HepG2 (cell line): ENCODE results near the gene KCNH8. TPM values are rescaled to one million over a fixed set of nuclear protein-coding genes. Genes with fewer than 3 reads are reported as not detected.

Source experiments
- ATAC-seq: fragments of 200-7000 bp; cut with Tn5 transposase; 3 replicates; pipeline ENCODE4 v1.9.1; 2020; ENCODE audit warnings: mild to moderate bottlenecking, moderate library complexity
- BruUV-seq: library from RNA; stranded (reverse); fragments of 400-500 nt; replicated peaks from 2 replicates; lab custom pipeline; 2021; lab: Mats Ljungman, UMichigan
- CTCF ChIA-PET: fragments of 300-600 bp; formaldehyde crosslinking; extraction: SDS; loops from one replicate; lab custom pipeline; 2021; ENCODE audit warnings: low total read pairs, inconsistent platforms, low intra/inter-chr PET ratio; lab: Yijun Ruan, JAX
- POLR2A ChIA-PET: fragments of 350-600 bp; sonication (Branson Sonifier 250); formaldehyde crosslinking; loops from one replicate; lab custom pipeline; 2020; ENCODE audit warnings: antibody characterized with exemption, inconsistent platforms; lab: Yijun Ruan, JAX
- DNase-seq: peaks from one replicate; pipeline ENCODE4 v3.0.0-alpha.2; 2015; ENCODE audit warnings: low spot score
- FAIRE-seq: peaks from 3 replicates; lab custom pipeline; 2011; peaks lifted over from hg19 to GRCh38; lab: Jason Lieb, UNC
- H2AFZ ChIP-seq: one replicate; pipeline ENCODE4 v1.6.1; 2011; ENCODE audit warnings: low read length, inconsistent platforms
- H3K27ac ChIP-seq: fragments of 300-600 bp; 3 replicates; pipeline ENCODE4 v1.8.0; 2011; ENCODE audit warnings: mixed run types, mild to moderate bottlenecking, mixed read lengths, low read length, inconsistent platforms; ENCODE audit not compliant: insufficient read depth; ENCODE audit errors: extremely low read length
- H3K27me3 ChIP-seq, 2 experiments: fragments of 200-600 bp in 1 of 2; 2 replicates in 1 of 2; 3 replicates in 1 of 2; pipeline versions ENCODE4 v1.6.0 to v1.8.0; 2011; ENCODE audit warnings: low read length in 2 of 2, mild to moderate bottlenecking in 2 of 2, moderate library complexity in 2 of 2, inconsistent platforms in 1 of 2; ENCODE audit not compliant: insufficient read depth in 2 of 2, control insufficient read depth in 1 of 2
- H3K36me3 ChIP-seq, 2 experiments: fragments of 200-600 bp in 1 of 2; replicated peaks in 1 of 2; 2 replicates in 1 of 2; 3 replicates in 1 of 2; pipeline versions ENCODE4 v1.5.1 to v1.8.0; 2011; ENCODE audit warnings: low read length in 2 of 2, inconsistent platforms in 1 of 2; ENCODE audit not compliant: insufficient read depth in 2 of 2, control insufficient read depth in 1 of 2
- H3K4me1 ChIP-seq: 2 replicates; pipeline ENCODE4 v1.5.1; 2012; ENCODE audit warnings: low read length, inconsistent platforms; ENCODE audit not compliant: insufficient read depth
- H3K4me2 ChIP-seq: 2 replicates; pipeline ENCODE4 v1.6.0; 2011; ENCODE audit warnings: low read depth, low read length, inconsistent platforms
- H3K4me3 ChIP-seq, 3 experiments: fragments of 200-600 bp in 1 of 3; sonication (generic), shearing (Covaris generic) in 1 of 3; replicated peaks in 1 of 3; 2 replicates each; pipeline ENCODE4 v1.5.1; 2011 to 2016; ENCODE audit warnings: low read length in 3 of 3, inconsistent platforms in 2 of 3, low read depth in 2 of 3, mild to moderate bottlenecking in 2 of 3, control low read depth in 1 of 3, mixed read lengths in 1 of 3; ENCODE audit not compliant: insufficient read depth in 1 of 3
- H3K79me2 ChIP-seq: one replicate; pipeline ENCODE4 v1.6.1; 2011; ENCODE audit warnings: low read length, inconsistent platforms; ENCODE audit not compliant: insufficient read depth
- H3K9ac ChIP-seq: 2 replicates; pipeline ENCODE4 v1.6.0; 2011; ENCODE audit warnings: mild to moderate bottlenecking, low read depth, low read length, inconsistent platforms; ENCODE audit not compliant: insufficient read depth
- H3K9me3 ChIP-seq: 2 replicates; pipeline ENCODE4 v1.5.1; 2012; ENCODE audit warnings: mild to moderate bottlenecking, low read length
- H4K20me1 ChIP-seq: 2 replicates; pipeline ENCODE4 v1.6.0; 2011; ENCODE audit warnings: inconsistent platforms, mild to moderate bottlenecking, low read length, moderate library complexity; ENCODE audit not compliant: insufficient read depth
- EED ChIP-seq: sonication (generic); formaldehyde crosslinking; IDR thresholded peaks from 2 replicates; pipeline ENCODE4 v1.5.0; 2020; ENCODE audit warnings: mild to moderate bottlenecking, missing genetic modification reagents
- MAFF ChIP-seq: IDR thresholded peaks from 2 replicates; pipeline ENCODE4 v1.6.1; 2011; ENCODE audit warnings: low read depth, low read length, improper control_type of control experiment
- MAFK ChIP-seq, 2 experiments: IDR thresholded peaks in 1 of 2; conservative IDR thresholded peaks in 1 of 2; 2 replicates each; pipeline ENCODE4 v1.6.1; 2011; ENCODE audit warnings: improper control_type of control experiment in 2 of 2, low read length in 2 of 2
- ZNF33B ChIP-seq: sonication (generic); formaldehyde crosslinking; IDR thresholded peaks from 2 replicates; pipeline ENCODE4 v1.5.1; 2020; ENCODE audit warnings: mild to moderate bottlenecking, missing genetic modification reagents
- ZNF512 ChIP-seq: sonication (generic); formaldehyde crosslinking; IDR thresholded peaks from 2 replicates; pipeline ENCODE4 v1.4.0; 2020; ENCODE audit warnings: mild to moderate bottlenecking, missing genetic modification reagents
- WGBS: methylation state at CpG from one replicate; pipeline ENCODE4 v1.1.6; 2017; ENCODE audit warnings: low lambda C conversion rate; 5-methylcytosine and 5-hydroxymethylcytosine counted together
- in situ Hi-C: cut with HindIII; loops from 2 replicates; pipeline ENCODE4 v1.10.0; 2017; ENCODE audit warnings: low pct_unique_long_range_greater_than_20kb; ENCODE audit not compliant: extremely low pct_ligation_motif_present
- intact Hi-C: fragments of 100-400 bp; cut with micrococcal nuclease; formaldehyde crosslinking; loops from one replicate; pipeline ENCODE4 v1.10.0; 2022; ENCODE audit not compliant: unreplicated experiment
- polyA plus RNA-seq, 8 experiments: library from polyadenylated mRNA; depleted of rRNA in 3 of 8; stranded (reverse) in 7 of 8; unstranded in 1 of 8; fragments of >200 nt; fragmentation: Illumina TruSeq in 4 of 8; extraction: Trizol in 4 of 8; gene quantifications; 2 replicates each; pipeline versions ENCODE4 v1.2.1 to v1.2.3, GENCODE V29; 2011 to 2016; ENCODE audit warnings: low read depth in 4 of 8, missing spikeins in 1 of 8, mixed read lengths in 1 of 8; ENCODE audit not compliant: insufficient read depth in 1 of 8
- total RNA-seq, 5 experiments: library from RNA; depleted of rRNA; stranded (reverse); fragments of >200 nt; fragmentation: Illumina TruSeq; extraction: Trizol; gene quantifications; 2 replicates each; pipeline ENCODE4 v1.2.3, GENCODE V29; 2016; ENCODE audit warnings: low read depth in 1 of 5
- TF ChIP-seq, protein P1 (sequence below): sonication (generic); formaldehyde crosslinking; IDR thresholded peaks from 2 replicates; pipeline ENCODE4 v1.8.1; 2022; ENCODE audit warnings: low read depth, mild to moderate bottlenecking, missing genetic modification reagents
- TF ChIP-seq, protein P2 (sequence below): sonication (generic); formaldehyde crosslinking; IDR thresholded peaks from 2 replicates; pipeline ENCODE4 v1.5.1; 2020; ENCODE audit warnings: mild to moderate bottlenecking, missing genetic modification reagents, moderate library complexity

The KCNH8 gene
- total and polyA plus RNA-seq, 2 of the 13 experiments (the other 11 are each of a cell fraction or from before 2014, with no cell fraction given), result 0.04 TPM; not detected in 1

DNA sequence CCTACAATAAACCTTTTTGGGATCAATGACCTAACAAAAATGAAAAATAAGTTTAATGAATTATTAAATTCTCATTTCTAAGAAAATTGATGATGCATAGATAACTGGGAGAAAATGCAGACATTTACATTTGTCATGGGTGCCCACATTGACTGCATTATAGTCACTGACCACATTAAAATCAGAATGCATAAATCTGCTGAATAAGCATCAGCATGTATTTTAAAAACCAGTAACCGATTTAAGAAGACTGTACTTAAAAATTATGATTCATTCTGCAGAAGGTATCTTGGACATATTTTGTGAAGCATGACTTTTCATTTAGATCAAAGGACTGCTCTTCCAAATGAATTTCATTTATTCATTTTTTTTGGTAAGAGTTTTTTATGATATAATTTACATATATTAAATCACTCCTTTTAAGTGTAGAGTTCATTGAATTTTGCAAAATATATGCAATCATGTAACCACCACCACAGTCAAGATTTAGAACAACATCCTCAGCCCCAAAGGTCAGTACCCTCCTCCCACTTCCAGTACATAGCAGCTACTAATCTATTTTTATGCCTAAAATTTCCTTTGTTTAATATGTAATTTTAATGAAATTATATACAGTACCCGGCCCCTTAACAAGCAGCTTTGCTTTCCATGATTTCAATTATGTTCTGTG lies 11.8 kb downstream of the KCNH8 start:
- CTCF ChIA-PET, result no interaction called here
- TF ChIP-seq EED (CRISPR knock-in tag) (no peak), MAFK (conservative IDR thresholded peaks at IDR 0.05 in 1 of 2, IDR thresholded peaks at IDR 0.05 in 1 of 2; ENCODE audit: low read length in 2 of 2) (peak; percentile 17 to 74; a peak in 3 of 4 replicates), MAFF (peak; percentile 60)
- Histone ChIP-seq H4K20me1 (no peaks in the 10 kb centered on the region), H3K27ac (no peak overlapping the region), H3K9ac (no peak overlapping the region), H3K36me3 (no peaks in the 10 kb centered on the region), H2AFZ (no peak overlapping the region), H3K4me3 (no peak overlapping the region), H3K4me1 (no peaks in the 10 kb centered on the region), H3K9me3 (no peaks in the 10 kb centered on the region), H3K79me2 (no peaks in the 10 kb centered on the region), H3K4me2 (no peak overlapping the region), H3K27me3 (no peaks in the 10 kb centered on the region)
- no peak for FAIRE-seq
- ATAC-seq, result no peak
- in situ Hi-C loops (no loop called here), intact Hi-C loops (no loop called here)
- POLR2A ChIA-PET, result no interaction called here
- BruUV-seq, result no TSS peak
- 0% methylated on average over 2 of the region's 2 CpGs for WGBS
- no peak for DNase-seq

DNA sequence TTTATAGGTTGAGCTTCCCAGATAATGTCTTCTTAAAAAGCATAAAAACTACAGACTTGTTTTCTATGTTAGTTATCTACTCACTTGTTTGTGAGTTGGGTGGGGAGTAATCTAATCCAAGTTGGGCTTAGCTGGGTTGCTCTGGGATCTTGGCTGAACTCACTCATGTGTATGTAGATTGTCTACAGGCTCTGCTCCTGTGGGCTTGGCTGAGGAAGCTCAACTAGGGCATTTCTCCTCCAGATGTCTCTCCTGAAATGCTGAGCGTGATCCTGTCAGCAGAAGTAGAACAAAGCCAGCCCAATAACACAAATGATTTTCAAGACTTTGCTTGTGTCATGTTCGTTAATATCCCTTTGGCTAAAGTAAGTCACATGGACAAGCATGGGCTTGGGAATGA lies 17.3 kb downstream of the KCNH8 start:
- DNase-seq, result no peak
- Histone ChIP-seq H2AFZ (no peak overlapping the region), H3K79me2 (no peaks in the 10 kb centered on the region), H3K9ac (no peak overlapping the region), H3K27ac (no peak overlapping the region), H3K4me1 (no peaks in the 10 kb centered on the region), H3K27me3 (no peaks in the 10 kb centered on the region), H3K9me3 (no peaks in the 10 kb centered on the region), H4K20me1 (no peaks in the 10 kb centered on the region), H3K36me3 (no peaks in the 10 kb centered on the region), H3K4me3 (no peak overlapping the region), H3K4me2 (no peak overlapping the region)
- BruUV-seq, result no TSS peak
- ChIA-PET POLR2A (no interaction called here), CTCF (no interaction called here)
- ATAC-seq, result no peak
- WGBS, result 5% methylated on average over 2 of the region's 2 CpGs
- in situ Hi-C loops, result no loop called here
- FAIRE-seq, result no peak
- intact Hi-C loops, result no loop called here
- TF ChIP-seq ZNF512 (CRISPR knock-in tag), result no peak
- TF ChIP-seq, protein P1, sequence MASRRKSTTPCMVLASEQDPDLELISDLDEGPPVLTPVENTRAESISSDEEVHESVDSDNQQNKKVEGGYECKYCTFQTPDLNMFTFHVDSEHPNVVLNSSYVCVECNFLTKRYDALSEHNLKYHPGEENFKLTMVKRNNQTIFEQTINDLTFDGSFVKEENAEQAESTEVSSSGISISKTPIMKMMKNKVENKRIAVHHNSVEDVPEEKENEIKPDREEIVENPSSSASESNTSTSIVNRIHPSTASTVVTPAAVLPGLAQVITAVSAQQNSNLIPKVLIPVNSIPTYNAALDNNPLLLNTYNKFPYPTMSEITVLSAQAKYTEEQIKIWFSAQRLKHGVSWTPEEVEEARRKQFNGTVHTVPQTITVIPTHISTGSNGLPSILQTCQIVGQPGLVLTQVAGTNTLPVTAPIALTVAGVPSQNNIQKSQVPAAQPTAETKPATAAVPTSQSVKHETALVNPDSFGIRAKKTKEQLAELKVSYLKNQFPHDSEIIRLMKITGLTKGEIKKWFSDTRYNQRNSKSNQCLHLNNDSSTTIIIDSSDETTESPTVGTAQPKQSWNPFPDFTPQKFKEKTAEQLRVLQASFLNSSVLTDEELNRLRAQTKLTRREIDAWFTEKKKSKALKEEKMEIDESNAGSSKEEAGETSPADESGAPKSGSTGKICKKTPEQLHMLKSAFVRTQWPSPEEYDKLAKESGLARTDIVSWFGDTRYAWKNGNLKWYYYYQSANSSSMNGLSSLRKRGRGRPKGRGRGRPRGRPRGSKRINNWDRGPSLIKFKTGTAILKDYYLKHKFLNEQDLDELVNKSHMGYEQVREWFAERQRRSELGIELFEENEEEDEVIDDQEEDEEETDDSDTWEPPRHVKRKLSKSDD (CRISPR knock-in tag), result no peak
- no peak for TF ChIP-seq ZNF33B (CRISPR knock-in tag)
- TF ChIP-seq, protein P2, sequence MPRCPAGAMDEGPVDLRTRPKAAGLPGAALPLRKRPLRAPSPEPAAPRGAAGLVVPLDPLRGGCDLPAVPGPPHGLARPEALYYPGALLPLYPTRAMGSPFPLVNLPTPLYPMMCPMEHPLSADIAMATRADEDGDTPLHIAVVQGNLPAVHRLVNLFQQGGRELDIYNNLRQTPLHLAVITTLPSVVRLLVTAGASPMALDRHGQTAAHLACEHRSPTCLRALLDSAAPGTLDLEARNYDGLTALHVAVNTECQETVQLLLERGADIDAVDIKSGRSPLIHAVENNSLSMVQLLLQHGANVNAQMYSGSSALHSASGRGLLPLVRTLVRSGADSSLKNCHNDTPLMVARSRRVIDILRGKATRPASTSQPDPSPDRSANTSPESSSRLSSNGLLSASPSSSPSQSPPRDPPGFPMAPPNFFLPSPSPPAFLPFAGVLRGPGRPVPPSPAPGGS (CRISPR knock-in tag), result no peak
